Erythroblast (primary cell): ENCODE measurements around the gene ADA.

Experiments used
- GATA1 ChIP-seq: IDR thresholded peaks from 2 replicates; pipeline ENCODE4 v1.6.1; 2011; ENCODE audit warnings: low read depth, mild to moderate bottlenecking, control low read depth, low read length, moderate library complexity
- POLR2A ChIP-seq: IDR thresholded peaks from 2 replicates; pipeline ENCODE4 v1.6.1; 2011; ENCODE audit warnings: mild to moderate bottlenecking, low read length

DNA sequence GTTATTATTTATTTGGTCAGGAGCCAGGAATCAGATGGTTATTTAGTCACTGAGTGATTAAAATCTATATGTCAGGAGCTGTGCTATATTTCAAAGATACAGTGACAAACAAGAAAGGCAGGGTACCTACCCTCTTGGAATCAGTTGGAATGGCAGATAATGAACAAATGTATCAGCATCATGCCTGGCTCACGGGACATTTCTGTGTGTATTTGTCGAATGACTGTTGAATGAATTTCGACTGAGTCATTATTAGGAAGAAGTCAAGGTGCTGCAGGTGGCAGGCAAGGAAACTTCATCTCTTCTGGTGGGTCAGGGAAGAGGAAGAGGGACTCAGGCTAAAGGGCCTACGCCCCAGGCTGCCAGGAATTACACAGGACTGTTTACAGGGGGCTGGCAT is 55.5 kb downstream of the ADA start:
- no peak for TF ChIP-seq POLR2A
- TF ChIP-seq GATA1: no peak
